CD4-positive, alpha-beta T cell treated with Interleukin-17A for 4 hours (primary cell): ENCODE data around the gene BRSK2.

ENCODE experiments used
- DNase-seq: peaks from one replicate; pipeline ENCODE4 v3.0.0-alpha.2; 2020; ENCODE audit warnings: mixed read lengths

Gene BRSK2

DNA sequence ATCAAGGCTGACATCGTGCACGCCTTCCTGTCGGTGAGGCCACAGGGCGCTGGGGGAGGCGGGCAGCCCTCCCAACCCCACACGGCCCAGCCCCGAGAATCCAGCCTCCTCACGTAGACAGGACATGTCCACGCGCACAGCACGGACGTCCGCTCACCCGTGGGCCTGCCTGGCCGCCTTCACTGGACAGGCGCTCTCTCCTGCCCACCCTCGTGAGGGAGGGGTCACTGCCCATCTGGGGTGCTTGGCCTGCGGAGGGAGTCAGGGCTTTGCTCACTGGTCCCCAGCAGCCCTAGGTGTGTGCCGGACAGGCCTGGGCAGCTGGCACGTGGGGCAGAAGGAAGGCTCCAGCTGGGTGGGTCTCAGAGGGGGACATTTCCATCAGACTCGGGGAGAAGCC lies 64.8 kb downstream of the BRSK2 start:
- no peak for DNase-seq

DNA sequence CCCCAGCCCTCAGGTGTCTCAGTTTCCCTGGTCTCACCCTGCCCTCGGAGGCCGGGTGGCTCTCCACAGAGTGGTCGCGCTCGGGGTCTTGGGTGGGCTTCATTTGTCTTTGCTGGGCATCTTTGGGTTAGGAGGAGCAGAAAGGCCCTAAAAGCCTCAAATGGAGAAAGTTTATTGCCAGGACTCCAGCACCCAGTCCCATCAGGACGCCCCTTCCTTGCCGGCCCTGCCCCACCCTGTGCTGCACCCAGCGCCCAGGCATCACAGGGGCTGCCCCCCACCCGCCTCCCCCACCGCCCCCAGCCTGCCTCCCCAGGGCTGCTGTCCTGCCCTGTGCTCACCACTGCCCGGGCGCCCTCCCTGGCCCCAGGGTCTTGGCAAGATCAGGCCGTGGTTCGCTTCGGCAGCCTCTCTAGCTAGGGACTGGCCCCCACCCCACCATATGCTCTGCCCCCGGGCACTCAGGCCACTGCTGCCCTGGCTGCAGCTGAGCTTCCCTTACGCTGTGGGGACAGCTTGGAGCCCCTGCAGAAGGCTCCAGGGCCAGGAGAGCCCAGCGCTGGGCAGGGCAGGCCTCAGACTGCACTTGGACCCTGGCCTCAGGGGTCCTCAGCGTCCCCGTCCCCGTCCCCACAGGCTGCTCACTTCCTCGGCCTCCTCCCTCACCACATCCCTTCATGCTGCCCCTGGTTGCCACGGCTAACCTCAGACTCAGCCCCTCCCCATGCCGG lies 65.5 kb downstream of the BRSK2 start:
- DNase-seq, result no peak

DNA sequence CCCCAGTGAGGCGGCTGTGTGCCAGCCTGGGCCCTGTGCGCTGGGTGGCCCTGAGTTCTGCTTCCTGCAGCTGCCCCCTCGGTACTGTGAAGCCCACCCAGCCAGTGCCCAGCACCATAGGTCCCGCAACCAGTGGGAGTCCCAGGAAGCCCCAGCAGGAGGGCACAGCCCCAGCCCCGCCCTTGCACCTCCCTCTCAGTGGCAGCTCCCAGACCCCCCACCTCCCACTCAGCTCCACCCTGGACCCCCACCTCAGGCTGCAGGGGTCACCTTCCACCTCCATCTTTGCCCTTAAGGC lies 66.0 kb downstream of the BRSK2 start:
- no peak for DNase-seq

DNA sequence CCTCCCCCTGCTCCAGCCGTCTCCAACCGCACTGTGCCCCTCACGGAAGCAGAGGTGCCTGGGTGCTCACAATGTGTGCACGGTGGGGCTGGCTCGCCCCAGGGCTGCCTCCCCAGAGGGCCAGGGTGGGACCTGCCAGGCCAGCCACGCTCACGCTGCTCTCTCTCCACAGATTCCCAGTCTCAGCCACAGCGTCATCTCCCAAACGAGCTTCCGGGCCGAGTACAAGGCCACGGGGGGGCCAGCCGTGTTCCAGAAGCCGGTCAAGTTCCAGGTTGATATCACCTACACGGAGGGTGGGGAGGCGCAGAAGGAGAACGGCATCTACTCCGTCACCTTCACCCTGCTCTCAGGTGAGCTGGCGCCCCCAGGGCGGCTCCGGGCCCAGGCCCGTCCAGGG lies 66.4 kb downstream of the BRSK2 start:
- DNase-seq, result no peak

DNA sequence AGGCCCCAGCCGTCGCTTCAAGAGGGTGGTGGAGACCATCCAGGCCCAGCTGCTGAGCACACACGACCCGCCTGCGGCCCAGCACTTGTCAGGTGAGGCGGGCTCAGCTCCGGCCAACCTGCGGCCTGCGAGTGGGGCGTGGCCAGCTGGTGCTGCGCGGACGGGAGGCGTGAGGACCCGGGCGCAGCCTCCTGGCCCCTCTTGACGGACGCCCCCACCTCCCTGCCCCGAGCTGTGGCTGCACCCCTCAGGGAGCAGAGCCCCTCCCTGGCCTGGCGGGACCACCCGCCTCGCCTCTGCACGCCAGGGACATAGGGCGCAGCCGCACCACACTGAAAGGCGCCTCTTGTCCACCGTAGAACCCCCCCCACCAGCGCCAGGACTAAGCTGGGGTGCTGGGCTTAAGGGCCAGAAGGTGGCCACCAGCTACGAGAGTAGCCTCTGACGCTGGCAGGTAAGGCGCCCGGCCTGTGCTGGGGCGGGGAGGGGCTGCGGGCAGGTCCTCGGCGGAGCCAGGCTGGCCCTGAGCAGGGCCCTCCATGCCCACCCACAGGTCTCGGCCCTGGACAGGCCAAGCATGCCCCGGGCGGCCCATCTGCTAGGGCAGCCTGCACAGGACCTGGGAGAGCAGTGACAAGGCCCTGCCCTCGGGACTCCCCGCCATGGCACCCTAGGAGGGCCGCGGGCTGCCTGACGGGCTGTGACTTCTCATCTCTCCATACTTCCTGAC lies 67.0 kb downstream of the BRSK2 start:
- no peak for DNase-seq

DNA sequence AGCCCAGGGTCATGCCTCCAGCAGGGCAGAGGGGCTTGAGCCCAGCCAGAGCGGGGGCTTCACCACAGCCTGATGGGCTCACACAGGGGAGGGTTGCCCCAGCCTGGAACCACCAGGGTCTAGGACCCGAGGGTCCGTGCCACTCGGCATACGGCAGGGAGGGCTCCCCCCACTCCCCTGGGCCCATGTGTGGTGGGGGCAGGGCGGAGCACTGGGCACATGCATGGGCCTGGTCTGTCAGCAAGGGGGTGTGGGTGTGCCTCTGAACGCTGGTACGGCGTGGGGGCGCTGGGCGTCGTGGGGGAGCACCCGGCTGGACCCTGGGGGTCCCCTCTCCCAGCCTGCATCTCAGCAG lies 67.6 kb downstream of the BRSK2 start:
- DNase-seq, result no peak

DNA sequence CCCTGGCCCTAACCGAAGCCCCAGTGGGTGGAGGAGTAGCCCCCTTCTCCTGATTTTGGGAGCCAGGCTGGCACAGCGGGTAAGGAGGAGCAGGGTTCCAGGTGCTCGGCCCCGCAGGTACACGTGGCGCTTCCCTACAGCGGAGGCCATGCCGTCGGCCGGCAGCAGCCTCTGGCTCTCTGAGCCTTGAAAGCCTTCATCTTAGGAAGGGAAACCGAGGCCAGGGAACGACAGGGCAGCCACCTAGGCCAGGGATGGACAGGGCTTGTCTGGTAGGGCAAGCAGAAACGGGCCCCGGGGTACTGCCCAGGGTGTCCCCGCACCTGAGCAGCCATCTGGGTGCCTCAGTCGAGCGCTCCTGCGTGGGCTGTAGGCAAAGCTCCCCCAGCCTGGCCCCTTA lies 68.1 kb downstream of the BRSK2 start:
- no peak for DNase-seq

DNA sequence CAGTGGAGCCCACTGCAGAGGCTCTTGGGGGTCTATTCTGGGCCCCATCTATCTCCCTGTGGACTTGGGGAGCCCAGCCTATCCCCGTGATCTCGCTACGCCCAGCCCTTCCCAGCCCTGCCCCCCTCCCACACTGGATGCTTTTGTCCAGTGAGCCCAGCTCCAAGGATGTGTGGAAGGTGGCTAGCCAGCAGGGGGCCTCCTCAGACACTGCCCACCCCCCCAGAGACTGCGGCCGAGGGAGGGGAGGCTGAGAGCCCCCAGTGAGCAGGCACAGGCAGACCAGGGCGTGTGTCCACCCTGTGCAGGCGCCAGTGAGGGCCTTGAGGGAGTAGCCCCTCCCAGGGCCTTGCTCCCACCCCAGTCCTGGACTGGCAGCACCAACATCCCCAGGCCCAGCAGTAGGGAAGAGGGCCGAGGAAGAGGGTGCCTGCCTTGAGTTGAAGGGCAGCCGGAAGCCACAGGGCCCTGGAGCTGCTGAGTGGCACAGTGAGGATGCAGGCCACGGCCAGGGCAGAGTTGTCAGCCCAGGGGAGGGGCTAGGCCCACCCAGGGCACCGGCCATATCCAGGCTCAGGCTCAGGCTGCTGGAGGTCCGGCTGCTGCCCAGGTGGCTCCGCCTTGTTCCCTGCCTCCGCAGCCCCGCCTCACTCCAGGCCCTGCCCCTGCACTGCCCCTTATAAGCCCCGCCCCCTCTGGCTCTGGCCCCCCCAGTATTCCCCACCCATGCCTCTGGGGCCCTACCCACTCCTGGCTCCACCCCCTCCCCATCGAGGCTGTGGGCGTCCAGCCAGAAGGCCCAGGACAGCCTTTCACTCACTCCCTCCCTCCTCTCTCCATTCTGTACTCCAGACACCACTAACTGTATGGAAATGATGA lies 68.8 kb downstream of the BRSK2 start:
- no peak for DNase-seq

DNA sequence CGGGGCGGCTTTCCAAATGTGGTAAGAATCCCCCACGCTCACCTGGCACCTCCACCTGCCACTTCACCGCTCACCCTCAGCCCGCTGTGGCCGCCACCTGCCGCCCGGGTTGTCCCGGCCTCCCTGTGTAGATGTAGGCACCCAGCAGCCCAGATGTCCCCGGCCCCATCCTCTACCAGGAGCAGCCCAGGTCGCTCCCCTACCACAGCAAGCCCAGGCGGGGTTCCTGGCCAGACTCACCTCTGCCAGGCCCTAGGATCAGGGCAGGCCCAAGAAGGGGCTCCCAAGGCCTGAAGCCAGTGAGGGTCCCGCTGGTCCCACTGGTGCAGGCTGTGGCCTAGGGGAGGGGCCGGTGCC lies 69.5 kb downstream of the BRSK2 start:
- no peak for DNase-seq

DNA sequence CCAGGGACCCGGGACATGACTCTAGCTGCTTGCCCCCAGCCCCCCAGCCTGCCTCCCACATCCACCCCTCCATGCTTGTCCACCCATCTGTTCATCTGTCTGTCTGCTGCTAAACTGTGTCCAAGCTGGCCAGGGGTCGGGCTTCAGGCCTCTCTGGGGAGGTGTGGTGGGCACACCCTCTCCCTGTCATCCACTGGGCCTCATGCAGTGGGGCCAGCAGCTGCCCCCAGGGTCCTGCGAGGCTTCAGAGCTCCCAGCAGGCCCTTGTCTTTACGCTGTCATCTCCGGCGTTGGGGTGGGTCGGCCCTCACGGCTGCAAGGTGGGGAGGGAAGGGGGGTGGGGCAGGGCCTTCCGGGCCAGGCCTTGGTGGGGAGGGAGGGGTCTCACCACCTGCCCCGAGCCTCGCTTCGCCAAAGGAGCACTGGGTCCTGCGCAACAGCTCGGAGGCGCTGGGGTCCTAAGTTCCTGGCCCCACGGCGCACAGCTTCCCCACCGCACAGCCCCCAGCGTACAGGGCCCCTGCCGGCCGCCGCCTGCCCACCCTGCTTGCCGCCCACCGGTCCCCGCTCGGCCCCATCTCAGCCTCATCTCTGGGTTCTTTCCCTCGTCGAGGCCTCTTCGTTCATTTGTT lies 70.1 kb downstream of the BRSK2 start:
- DNase-seq, result no peak

DNA sequence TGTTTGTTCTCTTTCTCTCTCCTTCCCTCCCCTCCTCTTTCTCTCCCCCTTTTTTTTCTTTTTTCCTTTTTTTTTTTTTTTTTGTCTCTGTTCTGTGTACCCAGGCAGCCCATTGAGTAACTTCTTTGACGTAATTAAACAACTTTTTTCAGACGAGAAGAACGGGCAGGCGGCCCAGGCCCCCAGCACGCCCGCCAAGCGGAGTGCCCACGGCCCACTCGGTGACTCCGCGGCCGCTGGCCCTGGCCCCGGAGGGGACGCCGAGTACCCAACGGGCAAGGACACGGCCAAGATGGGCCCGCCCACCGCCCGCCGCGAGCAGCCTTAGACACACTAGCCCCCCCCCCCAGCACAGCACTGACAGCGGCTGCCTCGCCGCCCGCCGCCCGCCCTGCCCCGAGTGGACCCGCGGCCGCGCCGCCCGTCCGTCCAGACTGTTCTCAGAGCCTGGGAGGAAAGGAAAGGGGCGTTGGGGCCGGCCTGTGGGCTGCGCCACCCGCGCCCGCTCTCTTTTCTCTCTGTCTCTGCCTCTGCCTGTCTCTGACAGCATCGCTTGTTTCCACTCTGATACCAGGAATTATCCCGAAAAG lies 70.8 kb downstream of the BRSK2 start:
- DNase-seq, result no peak

DNA sequence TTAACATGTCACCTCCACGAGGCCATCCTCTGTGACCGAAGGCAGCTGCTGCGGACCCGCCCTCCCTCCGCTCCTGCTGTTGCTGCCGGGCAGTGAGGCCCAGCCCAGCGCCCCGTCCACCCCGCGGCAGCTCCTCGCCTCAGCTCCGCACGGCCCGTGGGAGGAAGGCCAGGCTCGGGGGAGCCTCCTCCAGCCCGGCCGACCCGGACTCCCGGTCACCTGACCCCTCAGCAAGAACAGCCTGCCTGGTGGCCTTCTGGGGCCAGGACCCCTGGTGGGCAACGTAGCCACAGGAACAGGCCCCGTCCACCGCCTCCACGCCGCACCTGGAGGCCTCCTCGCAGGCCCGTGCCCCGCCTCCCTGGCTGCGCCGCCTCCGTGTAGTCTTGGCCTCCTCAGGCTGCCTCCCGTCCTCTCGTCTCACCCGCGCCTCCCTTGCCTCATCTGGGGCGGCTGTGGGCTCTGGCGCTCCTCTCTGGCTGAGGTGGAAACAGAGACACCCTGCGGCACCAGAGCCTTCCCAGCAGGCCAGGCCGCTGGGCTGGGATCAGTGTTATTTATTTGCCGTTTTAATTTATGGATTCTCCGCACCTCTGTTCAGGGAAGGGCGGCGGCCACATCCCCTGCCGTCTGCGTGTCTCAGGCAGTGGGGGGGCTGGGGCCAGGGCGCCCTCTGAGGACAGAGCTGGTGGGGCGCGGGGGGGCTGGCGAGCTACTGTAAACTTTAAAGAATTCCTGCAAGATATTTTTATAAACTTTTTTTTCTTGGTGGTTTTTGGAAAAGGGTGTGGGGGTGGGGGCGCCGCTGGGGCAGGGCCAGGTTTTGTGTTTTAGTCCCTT lies 71.5 kb downstream of the BRSK2 start:
- DNase-seq, result no peak

DNA sequence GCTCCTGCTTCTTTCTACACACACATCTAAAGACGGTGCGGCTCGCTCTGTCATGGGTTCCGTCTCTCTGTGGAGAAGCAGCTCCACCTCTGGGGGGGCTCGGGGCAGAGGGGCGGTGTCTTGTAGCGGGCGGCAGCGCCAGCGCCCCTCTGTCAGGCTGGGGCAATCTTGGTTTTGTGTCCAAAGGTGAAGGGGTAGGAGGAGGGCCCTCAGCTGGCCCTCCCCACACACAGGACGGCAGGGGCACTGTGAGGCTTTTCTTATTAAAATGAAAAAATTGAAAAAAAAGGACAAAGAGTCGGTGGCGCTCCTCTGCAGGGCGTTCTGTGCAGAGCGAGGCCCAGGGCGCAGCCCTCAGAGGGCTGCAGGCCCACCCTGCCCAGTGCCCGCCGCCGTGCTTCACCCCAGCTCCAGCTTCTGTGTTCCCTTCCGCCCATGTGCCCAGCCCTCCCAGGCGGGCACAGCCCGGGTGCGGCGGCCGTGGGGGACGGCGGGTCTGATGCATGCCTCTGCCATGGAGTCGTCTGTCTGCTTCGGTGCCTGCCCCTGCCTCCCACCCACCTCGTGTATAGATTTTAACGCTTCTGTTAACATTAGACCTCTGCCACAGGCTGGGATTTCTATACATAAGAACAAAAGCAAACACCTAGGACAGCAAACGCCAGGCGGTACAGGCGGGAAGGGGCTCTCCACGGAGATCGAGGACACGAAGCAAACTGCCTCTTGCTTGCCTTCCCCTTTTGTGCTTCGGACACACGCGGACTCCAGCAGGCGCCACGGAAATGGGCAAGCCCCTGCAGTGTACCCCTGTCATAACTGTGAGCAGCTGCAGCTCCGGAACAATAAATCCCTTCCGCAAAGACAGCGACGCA lies 72.3 kb downstream of the BRSK2 start:
- DNase-seq, result no peak

DNA sequence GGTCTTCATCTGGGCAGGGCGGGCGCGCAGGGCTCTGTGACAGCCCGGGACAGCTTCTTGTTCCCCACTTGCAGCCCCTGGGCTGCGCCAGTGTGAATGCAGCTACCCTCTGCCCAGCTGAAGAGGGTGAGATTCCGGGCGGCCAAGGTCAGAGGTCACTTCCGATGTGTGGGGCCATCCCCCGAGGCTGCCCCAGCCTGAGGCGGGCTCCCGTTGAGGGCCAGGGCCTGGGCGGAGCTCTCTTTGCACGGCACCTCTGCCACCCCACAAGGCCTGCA lies 72.9 kb downstream of the BRSK2 start:
- DNase-seq, result no peak

DNA sequence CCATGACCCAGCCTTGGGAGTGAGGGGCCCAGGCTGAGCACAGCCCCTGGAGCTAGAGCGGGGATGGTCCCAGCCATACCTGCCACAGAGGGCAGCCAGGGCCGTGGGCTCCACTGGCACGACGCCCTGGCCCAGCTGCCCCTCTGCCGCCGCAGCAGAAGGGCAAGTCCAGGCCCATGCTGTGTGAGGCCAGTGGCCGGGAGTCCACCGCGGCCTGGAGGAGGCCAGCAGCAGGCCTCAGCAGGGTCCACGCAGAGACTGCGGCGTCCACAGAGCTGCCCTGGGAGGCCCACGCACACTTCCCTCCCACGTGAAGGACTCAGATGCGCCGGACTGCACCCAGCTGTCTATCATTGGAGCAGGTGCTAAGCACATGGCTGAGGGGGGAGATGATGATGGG lies 73.3 kb downstream of the BRSK2 start:
- no peak for DNase-seq

DNA sequence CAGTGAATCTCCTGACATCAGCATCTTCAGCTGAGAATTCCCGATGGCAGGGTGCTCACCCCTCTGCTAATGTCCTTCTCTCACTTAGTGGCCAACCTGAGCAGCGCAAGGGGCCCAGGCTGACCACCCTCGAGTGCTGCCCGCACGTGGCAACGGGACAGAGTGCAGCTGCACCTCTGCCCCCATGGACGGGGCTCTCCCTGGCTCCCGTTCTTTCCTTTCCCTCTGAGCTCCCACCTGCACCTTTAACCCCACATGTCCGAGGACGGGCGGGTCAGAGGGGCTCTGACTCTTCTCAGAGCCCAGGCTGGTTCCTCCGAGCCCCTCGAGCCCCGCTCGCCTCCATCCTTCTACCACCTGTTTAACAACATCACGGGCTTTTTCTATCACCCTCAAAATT lies 77.0 kb downstream of the BRSK2 start:
- DNase-seq, result no peak

DNA sequence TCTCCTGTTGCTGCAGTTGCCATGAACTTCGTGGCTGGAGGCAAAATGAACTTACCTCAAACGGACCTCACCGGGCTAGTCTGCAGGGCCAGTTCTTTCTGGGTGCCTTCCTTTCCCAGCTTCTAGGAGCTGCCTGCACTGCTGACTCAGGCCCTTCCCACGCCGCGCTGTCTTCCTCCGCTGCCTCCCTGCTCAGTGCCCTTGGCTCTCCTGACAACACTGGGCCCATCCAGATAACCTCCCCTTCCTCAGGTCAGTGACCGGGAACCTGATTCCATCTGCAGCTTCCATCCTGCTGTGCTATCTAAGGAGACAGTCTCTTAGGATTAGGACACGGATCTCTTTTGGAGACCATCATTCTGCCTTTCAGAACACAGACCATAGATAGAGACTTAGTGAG lies 77.5 kb downstream of the BRSK2 start:
- DNase-seq, result no peak

DNA sequence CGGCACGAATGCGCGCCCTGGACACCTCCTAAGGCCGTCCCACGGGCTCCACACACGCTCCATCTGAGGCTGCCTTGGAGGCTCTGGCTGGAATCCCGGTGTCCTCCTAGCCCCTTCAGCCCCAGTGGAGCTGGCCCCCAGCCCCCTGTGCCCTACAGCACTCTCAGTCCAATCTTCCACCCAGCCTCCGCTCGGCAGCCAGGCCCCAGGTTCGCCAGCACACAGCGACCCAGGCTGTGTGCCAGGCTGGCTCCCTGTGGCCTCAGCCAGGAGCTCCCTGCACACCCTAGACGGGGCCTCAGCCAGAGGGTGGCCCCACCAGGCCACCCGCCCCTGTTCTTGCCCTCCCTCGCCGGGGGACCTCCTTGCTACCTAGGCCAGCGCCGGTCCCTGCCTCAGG lies 78.3 kb downstream of the BRSK2 start:
- no peak for DNase-seq

DNA sequence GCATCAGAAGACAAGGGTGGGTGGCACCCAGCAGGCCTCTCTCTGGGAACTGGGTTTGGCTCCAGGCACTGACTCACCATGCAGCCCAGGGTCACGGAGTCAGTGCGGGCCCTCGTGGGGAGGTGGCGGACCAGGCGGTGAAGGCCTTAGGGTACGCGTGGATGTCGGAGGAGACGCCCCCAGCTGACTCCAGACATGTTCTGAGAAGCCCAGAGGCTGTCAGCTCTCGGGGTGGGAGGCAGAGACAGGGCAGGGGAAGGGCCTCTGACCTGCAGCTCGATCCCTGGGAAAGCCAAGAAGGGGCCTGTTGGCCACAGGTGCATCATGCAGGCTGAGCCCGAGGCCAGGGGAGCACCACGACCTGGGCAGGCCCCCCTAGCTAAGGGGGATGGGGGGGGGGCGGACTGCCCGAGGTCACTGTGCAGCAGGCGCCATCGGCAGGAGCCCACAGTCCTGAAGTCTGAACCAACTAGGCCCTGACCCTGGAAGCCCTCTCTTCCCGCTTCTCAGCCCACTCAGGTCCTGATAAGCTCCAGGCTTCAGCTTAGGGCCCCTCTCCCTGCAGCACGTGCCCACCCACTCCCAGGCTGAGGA lies 78.8 kb downstream of the BRSK2 start:
- no peak for DNase-seq

DNA sequence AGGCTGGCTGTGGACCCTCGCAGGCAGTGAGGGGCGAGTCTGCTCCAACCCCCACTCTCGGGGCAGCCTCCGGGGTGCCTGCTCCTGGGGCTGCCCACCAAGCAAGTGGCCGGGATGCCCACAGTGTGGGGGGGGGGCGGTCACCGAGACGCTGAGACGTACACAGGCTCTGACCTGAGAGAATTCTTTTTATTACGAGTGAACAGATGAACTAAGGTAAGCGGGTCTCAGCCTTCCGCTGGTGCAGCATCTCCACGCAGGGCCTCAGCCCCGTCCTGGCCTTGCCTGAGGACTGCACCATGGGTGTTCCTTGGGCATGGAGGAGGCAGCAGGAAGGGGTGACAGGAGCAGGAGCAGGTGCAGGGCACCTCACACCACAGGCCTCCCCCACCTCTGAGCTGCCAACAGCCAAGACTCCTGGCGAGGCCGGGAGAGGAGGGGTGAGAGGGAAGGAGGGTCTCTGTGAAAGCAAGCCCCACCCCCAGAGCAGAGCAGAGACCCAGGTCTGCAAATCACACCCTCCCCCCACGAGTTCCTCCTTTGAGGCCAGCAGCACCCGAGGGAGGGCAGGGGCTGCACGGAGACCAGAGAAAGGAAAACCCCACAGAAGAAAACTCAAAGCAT lies 79.7 kb downstream of the BRSK2 start:
- no peak for DNase-seq
